SU-DHL-6 (cell line): ENCODE measurements around the gene POU5F2.

Experiments
- EZH2phosphoT487 ChIP-seq: fragments of 200-600 bp; sonication (generic), shearing (Covaris generic); conservative IDR thresholded peaks from 2 replicates; pipeline ENCODE4 v1.6.1; 2018; ENCODE audit warnings: mild to moderate bottlenecking, antibody characterized with exemption, low read length, moderate library complexity, mixed read lengths
- TF ChIP-seq, protein P1 (sequence below): fragments of 200-600 bp; sonication (generic); IDR thresholded peaks from one replicate; pipeline ENCODE4 v1.5.1; 2017; ENCODE audit warnings: antibody characterized with exemption, mild to moderate bottlenecking, low read length, moderate library complexity; ENCODE audit not compliant: insufficient read depth, poor library complexity, severe bottlenecking

DNA sequence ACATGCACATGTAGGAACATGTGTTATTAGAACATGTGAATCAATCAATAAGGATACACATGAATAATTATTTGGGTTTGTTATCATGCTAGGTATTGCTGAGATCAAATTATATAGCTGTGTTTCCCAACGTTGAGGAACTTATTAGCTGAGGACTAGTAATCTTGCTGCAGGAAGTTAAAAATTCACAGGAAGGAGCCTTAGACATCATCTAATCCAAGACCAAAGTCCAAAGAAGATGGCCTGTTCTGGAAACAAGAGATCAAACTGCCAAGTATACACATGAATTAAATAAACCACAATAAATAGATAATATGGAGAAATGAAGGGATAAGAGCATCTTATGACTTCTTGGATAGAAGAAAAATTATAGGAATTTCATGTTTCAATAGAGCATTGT is 19.9 kb downstream of the POU5F2 start:
- TF ChIP-seq, protein P1, sequence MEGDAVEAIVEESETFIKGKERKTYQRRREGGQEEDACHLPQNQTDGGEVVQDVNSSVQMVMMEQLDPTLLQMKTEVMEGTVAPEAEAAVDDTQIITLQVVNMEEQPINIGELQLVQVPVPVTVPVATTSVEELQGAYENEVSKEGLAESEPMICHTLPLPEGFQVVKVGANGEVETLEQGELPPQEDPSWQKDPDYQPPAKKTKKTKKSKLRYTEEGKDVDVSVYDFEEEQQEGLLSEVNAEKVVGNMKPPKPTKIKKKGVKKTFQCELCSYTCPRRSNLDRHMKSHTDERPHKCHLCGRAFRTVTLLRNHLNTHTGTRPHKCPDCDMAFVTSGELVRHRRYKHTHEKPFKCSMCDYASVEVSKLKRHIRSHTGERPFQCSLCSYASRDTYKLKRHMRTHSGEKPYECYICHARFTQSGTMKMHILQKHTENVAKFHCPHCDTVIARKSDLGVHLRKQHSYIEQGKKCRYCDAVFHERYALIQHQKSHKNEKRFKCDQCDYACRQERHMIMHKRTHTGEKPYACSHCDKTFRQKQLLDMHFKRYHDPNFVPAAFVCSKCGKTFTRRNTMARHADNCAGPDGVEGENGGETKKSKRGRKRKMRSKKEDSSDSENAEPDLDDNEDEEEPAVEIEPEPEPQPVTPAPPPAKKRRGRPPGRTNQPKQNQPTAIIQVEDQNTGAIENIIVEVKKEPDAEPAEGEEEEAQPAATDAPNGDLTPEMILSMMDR: no peak
- no peak for TF ChIP-seq EZH2phosphoT487
